Measurements from ENCODE around the gene TKT. TPM values are rescaled to one million over a fixed set of nuclear protein-coding genes. Genes with fewer than 3 reads are reported as not detected.
A peak's percentile ranks its signal among the peaks of the same experiment; 100 is the strongest.
"Not testable (repeated sequence)": the region's sequence is repeated elsewhere in the genome, so short reads cannot be mapped to it uniquely, and the experiment has no call there.

Gene TKT
- total RNA-seq, 1 donor from 2014 or later: 379 TPM

DNA sequence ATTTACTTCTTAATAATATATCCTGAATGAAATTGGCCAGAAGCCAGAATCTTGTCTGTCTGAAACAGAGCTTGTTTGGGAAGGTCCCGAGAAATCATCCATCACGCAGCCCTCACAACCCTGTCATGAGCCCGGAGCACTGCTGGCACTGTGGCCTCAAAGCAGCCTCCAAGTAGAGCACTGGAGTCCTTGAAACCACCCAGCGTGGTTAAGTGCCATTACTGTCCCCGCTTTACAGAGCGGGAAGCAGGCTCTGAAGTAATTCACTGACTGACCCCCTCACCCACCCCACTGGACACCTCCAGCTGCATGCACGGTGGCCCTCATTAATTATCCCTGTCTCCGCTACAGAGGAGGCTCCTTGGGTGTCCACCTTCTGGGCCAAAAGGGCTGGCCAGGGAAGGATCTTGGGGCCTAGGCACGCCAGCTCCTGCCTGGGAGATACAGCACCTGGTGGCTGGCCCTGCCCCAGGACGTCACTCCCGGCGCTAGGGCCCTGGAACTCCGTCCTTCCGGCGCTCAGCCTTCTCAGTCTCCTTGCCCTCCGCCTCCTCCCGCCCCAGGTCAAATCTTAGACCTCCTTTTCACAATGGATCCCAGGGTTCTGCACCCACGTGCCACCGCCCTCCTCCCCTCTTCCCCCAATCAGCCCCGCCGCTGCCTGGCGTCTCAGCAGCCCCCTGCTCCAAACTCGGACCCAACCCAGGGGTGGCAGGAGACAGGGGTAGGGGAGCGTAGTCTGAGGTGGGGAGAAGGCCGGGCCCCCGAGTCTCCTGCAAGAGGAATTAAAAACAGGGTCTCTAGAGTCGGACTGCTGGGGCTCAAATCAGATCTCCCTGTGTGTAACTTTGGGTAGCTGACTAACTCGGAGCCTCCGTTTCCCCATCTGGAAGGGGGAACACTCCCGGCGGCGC lies 1.1 kb downstream of the TKT start:
- Mint-ChIP-seq H3K27ac (peak overlapping the region; percentile 93), H3K4me3 (peak overlapping the region; percentile 98), H3K36me3 (ENCODE audit: low read depth) (peaks cover 26% of the 10 kb centered on the region), H3K4me1 (peaks cover 36% of the 10 kb centered on the region), H3K9me3 (no peaks in the 10 kb centered on the region), H3K27me3 (peaks cover 2% of the 10 kb centered on the region)
- intact Hi-C loops (cut with micrococcal nuclease): loop anchor here (1.0 to 2.0 kb wide), 4 partner anchors 32 to 124 kb away; partner anchors contain the start of genes DCP1A, PRKCD and RFT1
- DNase-seq: peak; percentile 90

DNA sequence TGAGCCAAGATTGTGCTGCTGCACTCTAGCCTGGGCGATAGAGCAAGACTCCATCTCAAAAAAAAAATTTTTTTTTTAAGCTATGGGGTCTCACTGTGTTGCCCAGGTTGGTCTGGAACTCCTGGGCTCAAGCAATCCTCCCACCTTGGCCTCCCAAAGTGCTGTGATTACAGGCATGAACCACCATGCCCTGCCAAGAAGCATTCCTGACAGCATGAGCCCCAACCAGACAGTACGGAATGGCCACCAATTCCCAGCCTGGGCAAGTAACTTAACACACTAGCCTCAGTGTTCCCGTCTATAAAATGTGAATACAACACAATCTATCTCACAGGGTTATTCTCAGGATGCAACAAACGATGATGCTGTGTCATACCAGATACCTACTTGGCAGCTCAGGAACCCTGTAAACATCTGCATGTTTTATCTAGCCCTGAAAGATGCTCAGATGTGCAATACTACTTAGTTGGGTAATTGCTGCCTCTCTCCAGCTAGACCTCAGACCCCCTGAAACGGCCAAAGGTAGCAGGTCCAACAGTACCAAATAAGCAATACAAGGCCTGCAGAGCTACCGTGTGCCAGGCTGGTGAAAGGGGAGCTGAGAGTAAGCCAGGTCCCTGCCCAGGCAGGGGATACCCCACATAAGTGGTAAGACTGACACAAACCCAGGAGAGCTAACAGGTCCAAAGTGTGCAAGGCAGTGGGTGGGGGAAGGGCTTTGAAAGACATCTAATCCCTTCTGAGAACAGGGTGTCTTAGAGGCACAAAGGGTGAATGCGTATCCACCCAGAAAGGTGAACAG lies 1.9 kb downstream of the TKT start:
- Mint-ChIP-seq H3K4me1 (peaks cover 42% of the 10 kb centered on the region), H3K4me3 (peak overlapping the region; percentile 98), H3K9me3 (no peaks in the 10 kb centered on the region), H3K27ac (peak overlapping the region; percentile 66), H3K27me3 (no peaks in the 10 kb centered on the region), H3K36me3 (ENCODE audit: low read depth) (peaks cover 26% of the 10 kb centered on the region)
- intact Hi-C loops (cut with micrococcal nuclease): loop anchor here (2.0 kb wide), 1 partner anchor 33 kb away; no protein-coding TSS in a partner anchor
- DNase-seq: no peak

DNA sequence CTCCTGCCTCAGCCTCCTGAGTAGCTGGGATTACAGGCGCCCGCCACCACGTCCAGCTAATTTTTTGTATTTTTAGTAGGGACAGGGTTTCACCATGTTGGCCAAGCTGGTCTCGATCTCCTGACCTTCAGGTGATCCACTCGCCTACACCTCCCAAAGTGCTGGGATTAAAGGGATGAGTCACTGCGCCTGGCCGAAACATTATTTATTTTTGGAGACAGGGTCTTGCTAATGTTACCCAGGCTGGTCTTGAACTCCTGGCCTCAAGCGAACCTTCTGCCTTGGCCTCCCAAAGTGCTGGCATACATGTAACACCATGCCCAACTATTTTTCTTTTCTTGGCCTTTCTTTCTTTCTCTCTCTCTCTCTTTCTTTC lies 2.9 kb downstream of the TKT start:
- H3K4me3 Mint-ChIP-seq: peak overlapping the region; percentile 98
- H3K4me1 Mint-ChIP-seq: peaks cover 47% of the 10 kb centered on the region
- H3K36me3 Mint-ChIP-seq (ENCODE audit: low read depth): peaks cover 26% of the 10 kb centered on the region
- H3K9me3 Mint-ChIP-seq; H3K27me3 Mint-ChIP-seq; DNase-seq; intact Hi-C loops (cut with micrococcal nuclease): not testable (repeated sequence)
- H3K27ac Mint-ChIP-seq: peak overlapping the region; percentile 80

DNA sequence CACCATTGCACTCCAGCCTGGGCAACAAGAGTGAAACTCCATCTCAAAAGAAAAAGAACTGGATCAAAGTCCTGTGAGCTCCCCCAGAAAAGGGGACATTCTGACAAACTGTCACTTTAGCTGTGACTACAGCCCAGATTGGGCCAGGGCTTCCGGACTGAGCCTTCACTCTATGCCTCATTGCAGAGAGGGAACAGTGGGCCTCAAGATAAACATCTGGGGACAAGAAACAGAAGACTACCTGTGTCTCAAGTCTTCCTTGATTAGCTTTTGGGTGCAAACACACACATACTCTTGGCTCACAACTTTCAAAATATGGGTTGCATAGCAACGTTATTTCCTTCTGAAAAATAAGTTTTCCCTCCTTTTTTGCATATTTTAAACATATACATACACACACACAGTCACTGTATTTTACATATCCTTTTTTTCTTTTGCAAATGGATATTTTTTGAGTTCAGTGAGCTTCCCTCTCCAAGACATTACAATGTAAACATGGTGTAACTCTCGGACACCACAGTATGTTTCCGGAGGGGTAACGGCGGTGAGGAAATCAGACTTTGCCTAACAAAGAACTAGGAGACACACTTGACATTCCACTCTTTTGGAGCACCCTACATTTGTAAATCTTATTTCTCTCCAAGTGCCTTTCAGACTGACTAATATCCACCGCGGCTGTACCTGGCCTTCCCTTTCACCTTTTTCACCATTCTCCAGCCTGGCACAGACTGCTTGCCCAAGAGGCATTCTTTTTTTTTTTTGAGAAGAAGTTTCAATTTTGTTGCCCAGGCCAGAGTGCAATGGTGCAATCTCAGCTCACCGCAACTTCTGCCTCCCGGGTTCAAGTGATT lies 3.5 kb downstream of the TKT start:
- DNase-seq: no peak
- Mint-ChIP-seq H3K9me3 (no peaks in the 10 kb centered on the region), H3K27ac (peak overlapping the region; percentile 51), H3K36me3 (ENCODE audit: low read depth) (peaks cover 29% of the 10 kb centered on the region), H3K4me3 (peak overlapping the region; percentile 98), H3K27me3 (no peaks in the 10 kb centered on the region), H3K4me1 (peaks cover 51% of the 10 kb centered on the region)
- intact Hi-C loops (cut with micrococcal nuclease): no loop called here

DNA sequence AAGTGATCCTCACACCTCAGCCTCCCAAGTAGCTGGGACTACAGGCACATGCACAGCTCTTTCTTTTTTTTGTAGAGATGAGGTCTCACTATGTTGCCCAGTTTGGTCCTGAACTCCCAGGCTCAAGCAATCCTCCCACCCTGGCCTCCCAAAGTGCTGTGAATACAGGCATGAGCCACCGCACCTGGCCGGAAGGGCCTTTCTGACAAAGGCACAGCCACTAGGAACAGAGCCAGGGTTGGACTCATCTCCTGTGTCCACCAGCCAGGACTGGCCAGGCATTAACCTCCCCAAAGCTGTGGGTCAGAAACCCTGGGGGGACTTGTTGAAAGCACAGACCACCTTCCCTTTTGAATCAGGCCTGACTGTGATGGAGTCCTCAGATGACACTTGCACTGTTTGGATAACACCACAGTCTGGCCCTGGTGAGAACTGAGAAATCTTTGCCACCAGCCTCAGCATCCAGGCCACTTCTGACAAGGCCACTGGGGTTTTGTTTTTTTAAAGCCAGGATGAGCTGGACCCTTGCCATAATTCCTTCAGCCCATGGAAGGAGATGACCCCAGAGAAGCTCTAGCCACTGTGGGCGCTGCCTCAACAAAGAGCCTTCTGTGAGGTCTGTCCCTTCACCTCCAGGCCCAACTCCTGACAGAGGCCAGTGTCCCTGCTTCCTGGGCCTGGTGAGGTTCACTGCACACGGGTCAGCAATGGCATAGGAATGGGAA lies 4.8 kb downstream of the TKT start:
- Mint-ChIP-seq H3K36me3 (ENCODE audit: low read depth) (peaks cover 32% of the 10 kb centered on the region), H3K4me3 (peak overlapping the region; percentile 98), H3K9me3 (no peaks in the 10 kb centered on the region), H3K27ac (peak overlapping the region; percentile 45), H3K4me1 (peaks cover 46% of the 10 kb centered on the region), H3K27me3 (no peaks in the 10 kb centered on the region)
- no peak for DNase-seq
- intact Hi-C loops (cut with micrococcal nuclease): no loop called here

DNA sequence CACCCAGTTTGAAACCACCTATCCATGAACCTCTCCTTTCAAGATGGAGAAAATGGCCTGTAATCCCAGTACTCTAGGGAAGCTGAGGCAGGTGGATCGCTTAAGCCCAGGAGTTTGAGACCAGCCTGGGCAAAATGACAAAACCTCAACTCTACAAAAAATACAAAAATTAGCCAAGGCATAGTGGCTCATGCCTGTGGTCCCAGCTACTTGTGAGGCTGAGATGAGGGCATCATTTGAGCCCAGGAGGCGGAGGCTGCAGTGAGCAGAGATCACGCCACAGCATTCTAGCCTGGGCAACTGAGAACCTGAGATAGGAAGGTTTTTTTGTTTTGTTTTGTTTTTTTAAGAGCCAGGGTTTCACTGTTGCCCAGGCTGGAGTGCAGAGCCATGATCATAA lies 5.4 kb downstream of the TKT start:
- H3K4me1 Mint-ChIP-seq: peaks cover 46% of the 10 kb centered on the region

DNA sequence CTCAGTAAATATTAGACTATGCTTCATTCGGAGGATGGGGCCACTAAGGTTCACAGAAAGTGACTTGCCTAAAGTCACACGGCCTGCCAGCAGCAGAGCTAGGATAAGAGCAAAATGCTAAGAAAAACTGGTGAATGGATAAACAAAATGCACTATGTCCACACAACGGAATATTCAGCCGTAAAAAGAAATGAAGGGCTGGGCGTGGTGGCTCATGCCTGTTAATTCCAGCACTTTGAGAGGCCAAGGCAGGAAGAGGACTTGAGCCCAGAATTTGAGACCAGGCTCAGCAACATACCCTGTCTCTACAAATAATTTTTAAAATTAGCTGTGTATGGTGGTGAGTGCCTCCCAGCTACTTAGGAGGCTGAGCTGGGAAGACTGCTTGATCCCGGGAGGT lies 7.7 kb downstream of the TKT start:
- H3K4me1 Mint-ChIP-seq: peaks cover 44% of the 10 kb centered on the region

More for the DNA sequence above, 5.4 kb downstream of the TKT start:
- intact Hi-C loops (cut with micrococcal nuclease): no loop called here
- Mint-ChIP-seq H3K27me3 (no peaks in the 10 kb centered on the region), H3K36me3 (ENCODE audit: low read depth) (peaks cover 35% of the 10 kb centered on the region), H3K27ac (no peak overlapping the region), H3K4me3 (no peak overlapping the region), H3K9me3 (no peaks in the 10 kb centered on the region)
- DNase-seq: no peak

DNA sequence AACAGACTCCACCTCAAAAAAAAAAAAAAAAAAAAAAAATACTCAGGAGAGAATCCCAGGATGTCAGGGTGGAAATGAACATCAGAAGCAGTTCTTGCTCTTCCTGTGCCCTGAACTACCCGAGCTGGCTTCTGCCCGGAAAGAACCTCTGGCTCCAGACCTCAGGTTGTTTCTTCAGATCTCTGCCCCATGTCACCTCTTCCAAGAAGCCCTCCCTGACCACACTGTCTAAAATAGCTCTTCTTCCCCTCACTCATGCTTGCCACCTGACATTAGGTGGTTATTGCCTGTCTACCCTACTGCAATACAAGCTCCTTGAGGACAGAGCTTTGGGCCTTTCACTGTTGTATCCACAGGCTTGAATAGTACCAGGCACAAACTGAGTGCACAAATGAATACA lies 8.2 kb downstream of the TKT start:
- Mint-ChIP-seq H3K4me1 (peaks cover 42% of the 10 kb centered on the region), H3K4me3 (no peak overlapping the region), H3K36me3 (ENCODE audit: low read depth) (peaks cover 25% of the 10 kb centered on the region), H3K27me3 (no peaks in the 10 kb centered on the region), H3K9me3 (no peaks in the 10 kb centered on the region), H3K27ac (no peak overlapping the region)
- intact Hi-C loops (cut with micrococcal nuclease): no loop called here
- DNase-seq: no peak

More for the DNA sequence above, 7.7 kb downstream of the TKT start:
- H3K27me3 Mint-ChIP-seq: no peaks in the 10 kb centered on the region
- peaks cover 28% of the 10 kb centered on the region for H3K36me3 Mint-ChIP-seq (ENCODE audit: low read depth)
- intact Hi-C loops (cut with micrococcal nuclease): no loop called here
- no peak overlapping the region for H3K4me3 Mint-ChIP-seq
- no peak overlapping the region for H3K27ac Mint-ChIP-seq
- DNase-seq: no peak
- H3K9me3 Mint-ChIP-seq: no peaks in the 10 kb centered on the region

DNA sequence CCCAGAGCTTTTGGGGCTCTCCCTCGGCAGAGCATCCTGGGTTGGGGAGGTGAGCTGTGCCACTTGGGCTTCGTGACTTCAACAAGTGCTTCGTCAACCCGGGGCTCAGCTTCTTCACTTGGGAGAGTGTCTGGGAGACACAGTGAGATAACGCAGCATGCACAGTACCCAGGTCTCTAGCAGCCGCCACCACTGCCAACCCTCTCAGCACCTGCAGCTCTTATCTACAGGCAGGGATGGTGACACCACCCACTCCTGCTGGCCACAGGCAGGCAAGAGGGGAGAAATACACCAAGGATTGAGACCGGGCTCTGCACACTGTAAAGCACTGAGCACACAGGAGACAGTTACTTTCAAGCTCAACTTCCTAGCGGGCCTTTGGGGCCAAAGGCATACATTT lies 11.6 kb downstream of the TKT start:
- Mint-ChIP-seq H3K9me3 (no peaks in the 10 kb centered on the region), H3K36me3 (ENCODE audit: low read depth) (peaks cover 32% of the 10 kb centered on the region), H3K4me3 (no peak overlapping the region), H3K4me1 (peaks cover 21% of the 10 kb centered on the region), H3K27ac (no peak overlapping the region), H3K27me3 (no peaks in the 10 kb centered on the region)
- no peak for DNase-seq
- intact Hi-C loops (cut with micrococcal nuclease): no loop called here

DNA sequence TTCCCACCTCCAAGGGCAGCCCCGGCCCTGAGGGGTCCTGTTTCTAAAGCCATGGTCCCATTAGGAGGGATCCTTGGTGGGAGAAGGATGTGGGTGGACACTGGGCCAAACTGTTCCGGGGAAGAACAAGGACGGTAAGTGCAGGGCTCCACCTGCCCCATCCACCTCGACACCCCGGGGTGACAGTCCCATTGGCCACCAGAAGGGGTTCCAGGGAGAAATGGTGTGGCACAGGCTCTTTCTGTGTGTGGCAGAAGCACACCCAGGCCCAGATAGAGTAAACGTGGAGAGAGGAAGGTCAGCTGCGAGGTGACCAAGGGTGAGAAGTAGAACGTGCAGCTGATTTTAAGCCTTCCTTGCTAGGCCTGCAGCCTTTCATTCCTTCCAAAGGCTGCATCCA lies 12.0 kb downstream of the TKT start:
- H3K27ac Mint-ChIP-seq: no peak overlapping the region
- intact Hi-C loops (cut with micrococcal nuclease): no loop called here
- peaks cover 22% of the 10 kb centered on the region for H3K4me1 Mint-ChIP-seq
- no peak overlapping the region for H3K4me3 Mint-ChIP-seq
- no peaks in the 10 kb centered on the region for H3K9me3 Mint-ChIP-seq
- no peak for DNase-seq
- no peaks in the 10 kb centered on the region for H3K27me3 Mint-ChIP-seq
- peaks cover 35% of the 10 kb centered on the region for H3K36me3 Mint-ChIP-seq (ENCODE audit: low read depth)

DNA sequence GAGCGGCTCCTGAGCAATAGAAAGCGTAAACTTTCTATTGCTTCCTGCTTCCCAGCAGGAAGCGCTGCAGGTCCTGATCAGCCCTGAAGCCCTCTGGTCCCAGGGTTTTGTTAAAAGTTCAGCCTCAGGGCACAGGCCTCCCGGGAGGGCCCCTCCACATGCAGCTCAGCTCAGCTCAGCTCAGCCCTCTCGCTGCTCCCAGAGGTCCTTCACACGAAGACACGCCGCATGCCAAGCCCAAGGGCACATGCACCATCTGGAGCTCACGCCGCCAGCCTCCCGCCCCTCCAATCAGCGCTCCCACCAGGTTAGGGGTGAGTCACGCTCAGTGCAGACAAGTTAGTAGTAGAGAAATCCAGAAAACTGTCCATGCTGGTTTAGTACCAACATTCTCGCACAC lies 12.7 kb downstream of the TKT start:
- no peak overlapping the region for H3K4me3 Mint-ChIP-seq
- intact Hi-C loops (cut with micrococcal nuclease): no loop called here
- H3K9me3 Mint-ChIP-seq: no peaks in the 10 kb centered on the region
- H3K27ac Mint-ChIP-seq: no peak overlapping the region
- H3K4me1 Mint-ChIP-seq: peaks cover 20% of the 10 kb centered on the region
- no peaks in the 10 kb centered on the region for H3K27me3 Mint-ChIP-seq
- DNase-seq: no peak
- peaks cover 42% of the 10 kb centered on the region for H3K36me3 Mint-ChIP-seq (ENCODE audit: low read depth)

DNA sequence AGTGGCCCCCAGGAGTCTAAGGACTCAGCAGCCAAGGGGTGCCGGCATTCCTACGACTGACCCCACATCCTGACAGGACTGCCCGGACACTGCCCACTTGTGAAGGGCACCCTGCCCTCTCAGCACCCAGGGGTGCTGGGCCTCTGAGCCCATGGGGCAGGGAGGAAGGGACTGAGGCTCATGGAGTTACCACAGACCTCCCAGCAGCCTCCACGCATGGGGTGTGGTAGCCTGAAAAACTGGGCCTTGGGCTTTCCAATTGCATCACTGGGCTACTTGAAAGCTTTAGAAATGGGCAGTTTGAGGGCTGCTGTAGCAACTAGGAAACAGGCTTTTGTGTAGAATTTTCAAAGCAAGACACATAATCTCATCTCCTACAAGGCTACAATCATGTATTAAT lies 13.2 kb downstream of the TKT start:
- no peaks in the 10 kb centered on the region for H3K9me3 Mint-ChIP-seq
- H3K4me3 Mint-ChIP-seq: no peak overlapping the region
- peaks cover 43% of the 10 kb centered on the region for H3K36me3 Mint-ChIP-seq (ENCODE audit: low read depth)
- peaks cover 16% of the 10 kb centered on the region for H3K4me1 Mint-ChIP-seq
- DNase-seq: no peak
- intact Hi-C loops (cut with micrococcal nuclease): no loop called here
- no peaks in the 10 kb centered on the region for H3K27me3 Mint-ChIP-seq
- no peak overlapping the region for H3K27ac Mint-ChIP-seq

DNA sequence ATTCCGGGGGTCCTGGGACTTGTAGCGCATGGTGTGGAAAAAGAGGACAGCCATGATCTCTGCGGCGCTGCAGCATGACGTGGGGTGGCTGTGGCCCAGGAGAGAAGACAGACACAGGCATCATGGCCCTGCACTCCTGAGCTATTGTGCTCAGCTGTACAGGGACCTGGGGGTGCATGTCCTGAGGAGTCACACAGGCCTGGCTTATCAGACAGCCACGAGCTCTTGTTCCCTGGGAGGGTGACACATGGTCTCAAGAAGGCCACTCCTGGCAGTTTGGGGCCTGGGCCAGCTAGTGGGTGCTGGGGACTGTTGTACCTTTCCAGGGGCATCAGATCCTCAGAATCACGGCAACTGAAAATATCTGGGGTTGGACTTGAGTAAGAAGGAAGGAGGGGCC lies 13.7 kb downstream of the TKT start:
- Mint-ChIP-seq H3K4me3 (no peak overlapping the region), H3K27me3 (no peaks in the 10 kb centered on the region), H3K36me3 (ENCODE audit: low read depth) (peaks cover 42% of the 10 kb centered on the region), H3K27ac (no peak overlapping the region), H3K9me3 (no peaks in the 10 kb centered on the region), H3K4me1 (peaks cover 15% of the 10 kb centered on the region)
- no peak for DNase-seq
- intact Hi-C loops (cut with micrococcal nuclease): no loop called here

Data from activated CD4-positive, alpha-beta T cell treated with anti-CD3 and anti-CD28 coated beads, Interleukin-2, amount 10 ng/mL, durations not matched to agents 24 days and 14 days (primary cell).